NCI-H460 (cell line): ENCODE data around the gene IGSF21. TPM values are rescaled to one million over a fixed set of nuclear protein-coding genes. Genes with fewer than 3 reads are reported as not detected.

Experiments
- DNase-seq: peaks from one replicate; pipeline ENCODE4 v3.0.0-alpha.2; 2016; ENCODE audit warnings: low read depth; ENCODE audit errors: extremely low read depth
- total RNA-seq: library from RNA; depleted of rRNA; stranded (reverse); fragments of >200 nt; shearing (Covaris generic); gene quantifications from 2 replicates; pipeline ENCODE4 v1.2.3, GENCODE V29; 2014

The IGSF21 gene
- total RNA-seq, 1 experiment from 2014 or later = not detected

DNA sequence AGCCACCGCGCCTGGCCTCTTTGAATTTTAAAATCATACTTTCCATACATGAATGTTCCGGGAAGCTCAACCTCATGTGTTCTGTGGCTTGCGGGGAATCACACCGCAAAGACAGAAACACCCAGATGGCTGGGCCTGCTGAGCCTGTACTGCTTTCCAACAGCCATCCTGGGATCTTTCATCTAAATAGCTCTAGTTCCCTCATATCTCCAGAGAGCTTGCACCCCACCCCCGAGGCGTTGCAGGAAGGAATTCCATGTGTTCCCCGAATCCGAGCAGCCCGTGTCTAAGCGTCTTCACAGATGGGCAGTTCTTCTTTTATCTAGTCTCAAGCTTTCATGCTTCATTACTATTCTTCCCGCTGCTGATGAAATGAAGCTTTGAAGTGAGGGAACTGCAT is 66.4 kb downstream of the IGSF21 start:
- no peak for DNase-seq

DNA sequence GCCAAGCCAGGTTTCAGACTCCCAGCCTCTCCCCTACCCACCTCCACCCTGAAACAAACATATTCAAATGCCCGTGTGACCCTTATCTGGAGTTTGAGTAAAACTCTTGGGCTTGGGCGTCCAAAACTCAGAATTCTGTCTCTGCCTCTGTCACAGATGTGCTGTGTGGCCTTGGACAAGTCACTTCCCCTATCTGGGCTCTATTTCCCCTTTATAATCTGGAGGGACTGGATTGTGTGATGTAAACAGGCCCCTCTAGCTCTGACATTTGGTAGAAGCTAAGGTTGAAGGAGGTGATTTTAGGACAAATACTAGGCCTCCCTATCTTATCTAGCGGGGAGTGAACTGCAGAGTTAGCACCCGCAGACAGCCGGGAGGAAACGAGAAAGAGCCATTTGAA is 67.5 kb downstream of the IGSF21 start:
- no peak for DNase-seq

DNA sequence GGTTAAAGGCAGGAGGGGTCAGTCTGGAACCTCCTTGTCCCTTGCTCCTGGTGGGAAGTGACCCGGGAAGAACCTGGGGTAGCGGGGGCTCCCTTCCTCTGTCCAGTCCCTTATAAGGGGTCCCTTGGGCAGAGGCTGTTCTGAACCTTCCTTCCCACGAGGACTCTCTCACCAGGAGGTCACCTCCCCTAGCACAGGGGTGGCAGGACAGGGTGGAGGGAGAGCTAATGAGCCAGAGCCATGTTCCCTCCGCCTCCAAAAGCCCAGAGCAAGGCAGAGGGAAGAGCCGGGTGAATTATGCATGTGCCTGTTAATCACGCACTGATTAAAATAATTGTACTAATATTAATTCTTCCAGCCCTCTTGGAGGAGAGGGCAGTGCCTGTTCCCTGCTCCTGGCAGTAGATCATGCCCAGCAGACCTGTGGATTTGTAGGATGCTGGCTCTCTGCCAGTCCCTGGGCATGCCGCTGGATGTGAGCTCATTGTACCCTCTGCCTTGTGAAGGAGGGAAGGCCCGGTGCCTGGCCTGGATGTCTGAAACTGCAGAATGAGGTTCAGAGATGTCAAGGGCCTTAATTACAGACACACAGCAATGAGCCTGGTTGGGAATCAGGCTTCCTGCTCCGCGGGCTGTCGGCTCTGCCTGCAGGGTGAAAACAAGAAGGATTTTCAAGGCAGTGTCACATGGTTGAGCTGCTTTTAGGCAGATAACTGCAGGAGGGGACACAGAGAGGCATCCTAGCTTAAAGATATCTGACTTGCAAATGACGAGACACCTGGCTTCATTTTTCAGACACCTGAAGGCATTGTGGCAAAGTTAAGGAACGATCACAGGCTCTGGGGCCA is 68.2 kb downstream of the IGSF21 start:
- no peak for DNase-seq

DNA sequence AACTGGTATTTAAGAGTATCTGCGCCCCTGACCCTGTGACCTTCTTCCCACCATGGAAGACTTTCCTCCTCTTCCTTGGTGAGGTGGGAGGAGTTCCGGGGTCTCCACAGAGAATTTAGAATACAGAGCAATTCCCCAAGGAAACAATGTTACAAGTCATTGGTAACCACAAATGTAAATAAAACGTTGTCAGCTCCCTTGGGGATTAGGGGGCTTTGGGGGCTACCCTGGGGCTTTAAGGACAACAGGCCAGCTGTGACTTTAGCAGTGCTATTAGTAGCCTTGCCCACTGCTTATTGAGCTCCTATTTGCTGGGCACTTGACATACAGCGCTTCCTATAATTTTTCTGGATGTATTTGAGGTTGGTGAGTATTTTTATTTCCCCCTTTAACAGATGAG is 69.0 kb downstream of the IGSF21 start:
- no peak for DNase-seq

DNA sequence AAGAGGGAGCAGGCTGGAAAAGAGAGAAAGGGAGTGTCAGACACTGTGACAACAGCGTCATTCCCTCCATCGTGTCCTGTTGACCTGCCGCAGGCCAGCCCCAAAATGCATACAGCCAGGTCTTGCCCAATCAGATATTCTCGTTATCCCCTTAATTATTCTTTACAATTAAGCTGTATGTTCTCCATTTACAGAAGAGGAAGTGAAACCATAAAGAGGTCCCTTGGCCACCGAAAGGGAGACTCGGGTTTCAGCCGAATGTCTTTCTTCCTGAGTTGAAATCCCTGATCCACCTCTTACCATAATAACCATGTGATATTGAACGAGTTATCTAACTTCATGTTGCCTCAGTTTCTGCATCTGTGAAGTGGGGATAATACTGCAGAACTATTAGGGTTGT is 70.5 kb downstream of the IGSF21 start:
- DNase-seq = no peak

DNA sequence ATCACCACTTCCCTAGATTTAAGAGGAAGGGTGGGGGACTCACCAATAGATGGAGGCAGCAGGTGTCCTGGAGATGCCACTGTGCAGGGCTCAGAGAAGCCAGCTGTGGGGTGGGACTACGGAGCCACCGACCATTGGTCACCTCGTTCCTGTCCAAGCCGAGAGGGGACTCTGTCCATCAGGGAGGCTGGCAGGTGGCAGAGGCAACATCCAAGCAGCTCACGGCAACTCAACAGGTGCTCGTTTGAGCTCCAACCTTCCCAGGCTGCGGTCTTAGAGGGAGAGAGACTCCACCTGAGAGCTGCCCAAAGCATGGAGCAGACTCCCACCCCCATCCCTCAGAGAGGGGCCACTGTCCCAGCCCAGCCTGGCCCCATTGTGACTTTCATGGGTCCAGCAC is 71.4 kb downstream of the IGSF21 start:
- no peak for DNase-seq

DNA sequence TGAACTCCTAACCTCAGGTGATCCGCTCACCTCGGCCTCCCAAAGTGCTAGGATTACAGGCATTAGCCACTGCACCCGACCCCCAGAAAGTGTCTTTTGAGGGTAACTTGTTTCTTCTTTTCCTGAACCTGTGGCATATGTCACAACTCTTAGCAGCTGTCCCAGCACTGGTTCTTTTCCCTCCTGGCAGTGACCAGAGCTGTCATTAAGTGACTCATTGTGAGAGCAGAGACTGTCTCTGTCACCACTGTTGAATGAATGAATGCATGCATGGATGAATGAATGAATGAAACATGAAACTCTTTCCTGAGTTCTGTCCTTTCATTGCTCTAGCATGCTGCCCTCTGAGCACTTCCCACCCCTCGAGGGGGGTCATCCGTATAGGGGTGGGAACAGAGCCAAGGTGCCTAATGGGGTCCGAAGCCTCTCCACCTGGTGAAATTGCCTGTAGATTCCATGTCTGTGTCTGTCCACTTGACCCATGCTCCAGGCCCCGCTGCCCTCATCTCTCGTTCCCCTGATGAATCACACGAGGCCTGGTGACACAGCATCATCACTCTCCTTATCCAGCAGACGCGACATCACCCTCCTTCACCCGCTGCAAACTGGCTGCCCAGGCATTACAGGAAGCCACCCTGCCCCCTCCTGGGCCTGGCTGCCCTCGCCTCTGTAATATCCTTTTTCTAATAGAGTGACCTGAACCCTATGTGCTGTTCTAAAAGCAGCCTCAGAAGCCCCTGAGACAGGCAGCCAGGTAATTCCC is 75.0 kb downstream of the IGSF21 start:
- no peak for DNase-seq

DNA sequence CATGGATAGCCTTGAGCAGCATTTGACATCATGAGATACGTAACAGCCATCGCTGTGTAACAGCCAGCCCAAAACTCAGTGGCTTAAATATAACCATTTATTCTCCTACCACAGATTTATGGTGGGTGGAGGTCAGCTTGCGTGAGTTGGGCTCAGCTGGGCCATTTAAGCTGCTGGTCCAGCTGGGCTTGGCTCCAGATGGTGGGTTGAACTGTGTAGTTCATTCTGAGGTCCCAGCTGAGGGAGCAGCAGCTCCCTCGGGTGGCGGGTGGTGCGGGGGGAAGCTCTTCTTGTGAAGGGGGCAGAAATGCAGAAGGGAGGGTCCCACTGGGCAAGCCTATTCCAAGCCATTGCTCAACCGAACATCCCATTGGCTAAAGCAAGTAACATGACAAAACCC is 75.9 kb downstream of the IGSF21 start:
- DNase-seq = no peak

DNA sequence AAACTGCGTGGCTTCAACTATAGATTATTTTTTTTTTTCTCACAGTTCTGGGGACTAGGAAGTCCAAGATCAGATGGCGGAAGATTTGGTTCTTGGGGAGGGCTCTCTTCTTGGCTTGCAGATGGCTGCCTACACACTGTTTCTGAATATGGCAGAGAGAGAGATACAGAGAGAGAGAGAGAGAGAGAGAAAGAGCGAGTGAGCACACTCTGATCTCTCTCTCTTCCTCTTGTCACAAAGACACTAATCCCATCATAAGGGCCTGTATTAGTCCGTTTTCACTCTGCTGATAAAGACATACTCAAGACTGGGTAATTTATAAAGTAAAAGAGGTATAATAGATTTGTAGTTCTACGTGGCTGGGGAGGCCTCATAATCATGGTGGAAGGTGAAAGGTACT is 79.5 kb downstream of the IGSF21 start:
- no peak for DNase-seq

DNA sequence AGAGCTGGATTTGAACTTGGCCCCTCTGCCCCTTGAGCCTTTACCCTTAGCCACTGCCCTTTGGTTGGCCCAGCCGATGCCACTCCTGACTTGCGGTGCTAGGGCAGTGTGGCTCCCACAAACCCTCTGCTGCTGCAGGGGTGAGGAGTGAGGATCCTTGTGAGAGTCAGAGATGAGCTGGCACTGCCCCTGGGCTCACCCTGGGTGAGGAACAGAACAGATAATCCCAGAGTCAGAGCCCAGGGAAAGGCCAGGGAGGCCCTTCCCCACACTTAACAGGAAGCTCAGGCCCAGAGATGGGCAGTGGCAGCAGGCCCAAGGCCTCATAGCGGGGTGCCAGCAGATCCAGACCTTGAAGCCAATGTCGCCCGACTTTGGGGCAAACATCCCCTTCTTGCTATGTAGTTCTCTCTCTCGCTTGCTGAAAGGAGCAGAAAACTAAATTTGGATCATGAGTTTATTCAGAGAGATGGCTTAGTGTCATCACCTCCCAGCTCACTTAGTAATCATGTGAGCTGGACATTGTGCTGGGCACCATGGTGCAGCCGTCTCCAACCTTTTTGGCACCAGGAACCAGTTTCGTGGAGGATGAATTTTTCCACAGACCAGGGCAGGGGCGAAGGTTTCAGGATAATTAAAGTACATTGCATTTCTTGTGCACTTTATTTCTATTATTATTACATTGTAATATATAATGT is 81.4 kb downstream of the IGSF21 start:
- DNase-seq = no peak

DNA sequence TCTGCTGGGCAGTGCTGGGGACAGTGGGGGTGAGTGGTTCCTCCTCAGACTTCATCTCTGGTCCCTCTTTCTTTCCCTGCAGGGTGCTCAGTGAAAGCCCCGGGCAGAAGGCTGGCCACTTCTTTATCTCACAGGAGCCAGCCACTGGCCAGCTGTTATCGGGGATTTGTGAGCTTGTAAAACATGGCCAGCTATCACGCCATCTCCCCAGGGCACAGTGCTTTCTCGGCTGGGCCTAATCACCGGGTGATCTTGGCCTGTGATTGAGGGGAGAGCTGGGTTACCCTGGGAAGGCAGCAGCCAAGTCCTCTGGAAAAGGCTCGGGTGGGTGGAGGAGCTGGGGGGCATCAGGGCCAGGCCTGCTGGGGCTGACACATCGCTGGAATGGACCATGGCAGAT is 83.0 kb downstream of the IGSF21 start:
- DNase-seq = no peak

DNA sequence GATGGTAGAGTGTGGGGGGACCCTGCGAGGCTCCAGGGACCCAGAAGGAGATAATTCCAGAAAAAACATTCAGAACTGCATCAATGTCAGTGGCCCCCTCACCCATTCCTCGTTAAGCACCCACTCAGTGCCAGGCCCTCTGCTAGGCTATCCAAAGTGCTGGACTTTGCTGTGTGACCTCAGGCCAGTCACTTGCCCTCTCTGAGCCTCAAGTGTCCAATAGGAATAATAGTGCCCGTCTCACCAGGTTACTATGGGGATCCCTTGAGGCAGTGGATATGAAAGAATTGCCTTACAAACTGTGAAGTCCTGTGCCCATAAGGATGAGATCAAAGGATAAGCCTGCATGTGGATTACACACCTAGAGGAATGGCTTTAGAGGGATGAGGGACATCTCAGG is 83.4 kb downstream of the IGSF21 start:
- no peak for DNase-seq

DNA sequence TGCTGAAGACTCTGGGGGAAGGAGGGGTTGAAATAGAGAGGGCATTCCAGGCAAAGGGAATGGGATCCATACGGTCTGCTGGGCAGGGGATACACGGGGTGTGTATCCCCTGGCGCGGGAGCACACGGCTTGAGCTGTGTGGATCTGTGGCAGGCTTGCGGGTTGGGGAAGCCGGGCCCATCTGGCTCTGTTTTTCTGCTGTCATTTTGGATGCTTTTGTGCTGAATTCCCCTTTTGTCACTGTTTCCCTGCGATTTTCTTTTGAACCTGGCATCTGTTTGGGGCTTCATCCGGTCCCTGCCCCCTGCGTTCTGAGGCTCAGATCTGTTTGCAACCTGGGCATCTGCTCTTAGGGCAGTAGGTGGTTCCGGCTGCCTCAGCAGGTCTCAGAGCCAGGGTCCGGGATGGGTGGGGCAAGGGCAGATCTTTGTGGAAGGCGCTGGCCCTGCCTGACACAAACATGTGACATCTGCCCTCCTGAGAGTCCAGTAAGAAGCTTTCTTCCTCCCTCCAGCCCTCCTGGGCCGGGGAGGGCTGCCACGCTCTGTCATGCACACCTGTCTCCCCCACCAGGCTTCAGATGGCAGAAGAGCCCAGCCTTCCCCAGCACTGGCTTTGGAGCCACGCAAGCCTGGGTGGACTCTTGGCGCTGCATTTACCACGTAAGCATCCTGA is 84.0 kb downstream of the IGSF21 start:
- DNase-seq = no peak

DNA sequence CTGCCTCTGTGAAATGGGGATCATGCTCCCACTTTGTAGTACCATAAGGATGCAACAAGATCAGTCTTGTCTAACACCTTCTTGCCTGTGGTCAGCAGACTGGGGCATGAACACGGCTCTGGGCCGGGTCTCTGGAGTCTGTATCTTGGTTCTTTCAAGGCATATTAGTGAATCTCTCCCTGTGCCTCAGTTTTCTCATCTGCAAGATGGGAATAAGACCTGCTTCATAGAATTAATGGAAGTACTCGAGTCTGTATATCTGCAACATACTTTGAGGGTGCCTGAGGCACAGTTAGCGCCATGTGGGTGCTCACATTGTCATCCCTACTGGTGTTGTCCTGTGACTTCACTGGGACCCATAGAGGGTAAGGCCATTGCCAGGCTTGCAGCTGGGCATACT is 84.6 kb downstream of the IGSF21 start:
- no peak for DNase-seq

DNA sequence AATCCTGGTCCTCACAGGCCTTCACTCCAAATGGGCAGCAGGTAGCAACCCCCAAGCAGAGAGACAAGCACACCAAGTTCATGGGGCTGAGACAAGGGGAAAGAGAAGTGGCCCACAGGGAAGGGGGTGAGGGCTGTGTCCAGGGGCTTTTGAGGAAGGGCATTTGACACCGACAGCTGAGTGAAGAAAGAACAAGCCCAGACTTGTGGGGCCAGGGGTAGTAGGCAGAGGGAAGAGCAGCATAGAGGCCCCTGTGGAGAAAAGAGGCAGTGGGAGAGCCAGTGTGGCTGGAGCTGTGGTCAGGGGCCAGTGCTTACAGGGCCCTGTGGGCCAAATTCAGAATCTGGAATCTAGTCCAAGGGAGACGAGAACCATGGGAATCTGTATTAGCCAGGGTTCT is 85.4 kb downstream of the IGSF21 start:
- DNase-seq = no peak

DNA sequence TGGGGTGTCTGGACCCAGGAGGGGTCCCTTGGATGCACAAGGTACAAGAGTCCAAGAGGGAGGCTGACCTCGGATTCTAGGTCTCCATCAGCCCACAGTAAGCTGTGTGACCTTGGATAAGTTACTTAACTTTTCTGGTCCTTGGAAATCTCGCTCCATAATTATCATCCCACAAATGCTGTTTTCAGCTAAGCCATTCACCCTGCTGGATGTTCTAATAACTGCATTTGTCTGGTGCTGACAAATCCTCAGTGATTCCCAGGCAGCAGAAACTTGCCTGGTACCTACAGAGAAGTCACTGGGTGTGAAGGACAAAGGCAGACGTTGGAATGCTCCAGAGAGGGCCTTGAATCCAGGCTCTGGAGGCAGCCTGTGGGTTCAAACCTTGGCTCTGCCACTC is 89.7 kb downstream of the IGSF21 start:
- no peak for DNase-seq

DNA sequence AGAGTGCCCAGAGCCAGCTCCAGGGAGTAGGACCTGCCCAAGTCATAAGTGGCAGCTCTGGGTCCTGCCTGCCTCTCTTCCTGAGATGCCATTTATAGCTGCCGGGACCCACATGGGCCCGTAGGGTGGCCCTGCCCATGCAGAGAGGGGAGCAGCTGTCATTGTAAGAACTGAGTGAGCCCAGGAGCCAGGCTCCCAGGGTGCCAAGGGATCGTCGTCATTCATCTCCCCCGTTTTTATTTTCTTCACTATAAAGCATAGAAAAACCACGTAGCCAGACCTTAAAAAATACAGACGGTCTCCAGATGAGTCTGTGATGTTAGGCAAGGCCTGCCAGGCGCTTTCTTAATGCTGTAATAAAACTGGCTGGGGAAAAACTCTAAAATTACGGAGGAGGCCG is 90.7 kb downstream of the IGSF21 start:
- no peak for DNase-seq

DNA sequence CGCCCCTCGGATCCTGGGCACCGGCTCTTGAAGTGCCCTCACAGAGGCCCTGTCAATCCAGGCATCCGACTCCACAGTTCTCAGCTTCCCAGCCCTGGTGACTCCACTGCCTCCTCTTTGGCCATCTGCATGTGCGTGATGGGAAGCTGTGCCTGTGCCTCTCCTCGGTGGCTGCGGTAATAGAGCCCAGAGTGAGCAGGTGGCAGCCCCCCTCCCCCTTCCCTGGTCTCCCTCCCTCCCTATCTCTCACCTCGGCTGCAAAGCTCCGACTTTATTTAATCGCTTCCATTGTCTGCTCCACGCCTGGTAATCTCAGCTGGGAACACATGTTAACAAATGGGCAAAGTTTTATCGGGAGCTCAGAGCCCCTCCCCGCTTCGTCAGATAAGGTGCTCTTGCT is 91.9 kb downstream of the IGSF21 start:
- DNase-seq = no peak

DNA sequence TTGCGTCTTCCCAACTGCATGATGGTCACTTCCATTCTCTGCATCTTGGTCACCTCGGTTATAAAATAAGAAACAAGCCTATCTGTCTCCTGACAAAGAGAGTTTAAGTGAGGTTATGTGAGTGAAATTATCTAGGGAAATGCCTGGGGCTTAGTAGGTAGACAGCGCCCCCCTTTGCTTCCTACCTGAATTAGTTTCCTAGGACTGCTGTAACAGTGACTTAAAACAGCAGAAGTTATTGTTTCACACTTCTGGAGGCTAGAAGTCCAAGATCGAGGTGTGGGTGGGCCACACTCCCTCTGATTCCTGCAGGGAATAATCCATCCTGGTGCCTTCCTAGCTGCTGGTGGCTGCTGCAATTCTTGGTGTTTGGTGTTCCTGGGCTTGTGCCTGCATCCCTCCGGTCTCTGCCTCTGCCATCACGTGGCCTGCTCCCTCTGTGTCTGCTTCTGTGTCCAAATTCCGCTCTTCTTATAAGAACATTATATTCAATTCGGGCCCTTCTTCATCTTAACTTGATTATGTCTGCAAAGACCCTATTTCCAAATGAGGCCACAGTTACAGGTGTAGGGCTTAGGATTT is 92.6 kb downstream of the IGSF21 start:
- DNase-seq = no peak

DNA sequence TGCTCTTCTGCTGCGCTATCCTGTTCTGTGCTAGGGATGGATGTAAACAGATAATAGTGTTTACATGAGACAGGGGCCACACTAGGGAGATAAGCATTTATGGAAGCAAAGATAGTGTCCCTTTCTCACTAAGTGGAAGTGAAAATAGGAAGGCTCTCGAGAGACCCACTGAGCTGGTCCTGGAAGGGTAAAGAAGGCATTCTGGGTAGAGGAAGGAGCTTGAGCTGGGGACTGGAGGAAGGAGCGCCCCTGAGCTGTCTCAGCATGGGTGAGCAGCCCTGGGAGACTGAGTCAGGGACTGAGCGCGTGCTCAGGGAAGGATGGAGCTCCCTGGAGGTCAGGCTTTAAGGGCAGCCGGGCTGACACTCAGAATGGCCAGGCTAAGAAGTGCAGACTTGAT is 93.3 kb downstream of the IGSF21 start:
- DNase-seq = no peak
